ENCODE data around the gene BCAR3.
"Not testable (repeated sequence)": the region's sequence is repeated elsewhere in the genome, so short reads cannot be mapped to it uniquely, and the experiment has no call there.

Gene BCAR3

GRCh38 chr1:93705892-93706500 lies 24.4 kb upstream of the BCAR3 start:
- no peak for DNase-seq

GRCh38 chr1:93704052-93704451 lies 22.4 kb upstream of the BCAR3 start:
- DNase-seq: peak; percentile 5

DNA sequence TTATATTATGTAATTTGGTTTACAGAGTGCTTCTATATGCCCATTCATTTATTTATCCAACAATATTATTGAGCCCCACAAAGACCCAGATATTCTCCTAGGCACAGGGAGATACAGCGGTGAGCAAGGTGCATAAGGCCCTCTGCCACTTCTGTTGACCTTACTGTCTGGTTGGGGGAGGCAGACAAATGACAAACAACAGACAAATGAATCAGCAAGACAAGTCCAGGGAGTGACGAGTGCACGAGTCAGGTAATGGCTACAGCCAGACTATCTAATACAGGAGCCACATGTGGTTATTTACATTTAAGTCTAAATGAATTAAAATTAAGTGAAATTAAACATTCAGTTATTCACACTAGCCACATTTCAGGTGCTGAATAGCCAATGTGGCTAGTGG lies 22.0 kb upstream of the BCAR3 start:
- no peak for DNase-seq

DNA sequence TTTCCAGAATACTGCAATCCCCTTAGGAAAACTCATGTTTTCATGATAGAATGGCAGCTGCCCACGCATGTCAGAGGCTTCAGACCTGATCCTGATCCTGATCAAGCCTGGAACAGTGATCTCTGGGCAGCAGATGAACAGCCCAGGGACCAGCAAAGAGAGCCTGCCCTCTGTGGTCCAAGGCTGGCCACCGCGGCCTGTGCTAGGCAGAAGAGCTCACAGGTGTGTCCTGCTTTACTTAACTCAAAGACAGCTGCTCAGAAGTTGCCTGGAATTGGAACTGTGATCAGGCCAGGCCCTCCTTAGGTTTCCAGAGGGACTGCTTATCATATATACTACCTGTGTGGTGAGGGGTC lies 21.2 kb upstream of the BCAR3 start:
- DNase-seq: no peak

DNA sequence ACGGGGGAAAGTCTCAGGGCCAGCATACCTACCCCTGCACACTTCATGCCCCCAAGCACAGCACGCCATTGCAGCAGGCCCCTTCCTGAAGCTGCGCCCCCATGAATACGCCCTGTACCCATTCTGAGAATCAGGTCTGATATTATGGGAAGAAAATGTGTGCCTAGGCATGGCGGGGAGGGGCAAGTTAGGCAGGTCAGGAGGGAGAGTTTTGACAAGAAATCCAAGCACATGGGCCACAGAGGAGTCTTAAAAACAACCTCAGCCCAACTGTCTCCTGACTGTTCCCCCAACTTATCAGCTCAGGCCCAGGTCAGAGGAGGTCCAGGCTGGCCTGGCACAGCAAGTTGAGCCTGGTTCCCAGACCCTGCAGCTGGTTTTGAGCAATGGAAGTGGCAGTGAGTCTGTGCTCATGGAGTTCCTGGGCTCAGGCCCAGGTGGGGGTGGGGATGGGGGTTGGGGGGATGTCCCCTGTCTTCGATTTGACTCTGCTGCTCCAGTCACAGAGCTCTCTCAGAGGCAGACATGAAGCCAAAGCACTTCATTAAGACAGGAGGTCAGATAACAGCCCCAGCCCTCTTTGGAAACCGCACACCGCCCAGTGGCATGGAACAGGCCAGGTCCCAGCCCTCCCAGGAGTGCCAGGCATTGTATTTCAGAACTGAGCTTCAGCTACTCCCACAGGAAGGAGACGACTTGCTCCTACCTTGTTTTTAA lies 20.6 kb upstream of the BCAR3 start:
- no peak for DNase-seq

- no peak for DNase-seq
Measured at GRCh38 chr1:93701629-93702028, 20.0 kb upstream of the BCAR3 start.

- DNase-seq: no peak
Measured at GRCh38 chr1:93700532-93701469, 19.2 kb upstream of the BCAR3 start.

DNA sequence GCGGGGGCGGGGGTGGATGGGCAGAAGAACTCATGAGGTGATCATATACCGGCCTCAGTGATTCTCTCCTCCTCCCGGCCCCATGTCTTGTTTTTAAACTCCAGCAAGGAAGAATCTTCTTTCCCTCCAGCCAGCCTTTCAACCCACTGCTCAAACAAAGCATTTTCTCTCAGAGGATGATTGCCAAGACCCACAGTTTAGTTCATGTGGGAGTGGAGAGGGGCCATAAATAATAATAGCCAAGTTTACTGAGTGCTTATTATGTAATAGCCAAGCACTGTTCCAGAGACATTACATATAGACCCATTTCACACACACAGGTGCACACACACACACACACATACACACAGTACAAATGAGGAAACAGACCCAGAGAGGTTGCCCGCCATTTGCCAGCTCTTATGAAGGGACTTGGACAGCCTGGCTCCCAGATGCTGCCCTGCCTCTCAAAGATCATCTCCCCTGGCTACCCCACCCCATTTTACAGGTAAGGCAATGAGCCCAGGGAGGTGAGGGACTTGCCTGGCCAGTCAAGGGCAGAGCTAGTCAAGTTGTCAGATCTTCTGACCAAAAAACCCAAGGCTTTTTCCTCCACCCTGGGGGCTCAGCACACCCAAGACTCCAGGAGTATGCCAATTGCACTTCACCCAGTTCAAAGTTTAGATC lies 18.0 kb upstream of the BCAR3 start:
- DNase-seq: no peak

DNA sequence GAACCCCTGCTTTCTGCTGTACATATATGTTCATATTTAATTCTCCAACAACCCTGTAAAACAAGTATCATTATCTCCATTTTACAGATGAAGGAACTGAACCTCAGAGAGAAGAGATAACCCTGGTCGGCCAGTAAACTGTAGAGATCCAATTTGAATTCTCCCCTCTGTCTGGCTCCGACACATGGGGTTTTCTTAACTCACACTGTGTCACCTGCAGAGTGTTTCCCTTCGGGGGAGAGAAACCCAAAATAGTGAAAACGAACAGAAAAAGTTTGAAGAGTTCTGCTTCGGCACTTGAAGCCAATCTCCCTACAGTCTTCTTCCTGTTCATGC lies 17.4 kb upstream of the BCAR3 start:
- no peak for DNase-seq

DNA sequence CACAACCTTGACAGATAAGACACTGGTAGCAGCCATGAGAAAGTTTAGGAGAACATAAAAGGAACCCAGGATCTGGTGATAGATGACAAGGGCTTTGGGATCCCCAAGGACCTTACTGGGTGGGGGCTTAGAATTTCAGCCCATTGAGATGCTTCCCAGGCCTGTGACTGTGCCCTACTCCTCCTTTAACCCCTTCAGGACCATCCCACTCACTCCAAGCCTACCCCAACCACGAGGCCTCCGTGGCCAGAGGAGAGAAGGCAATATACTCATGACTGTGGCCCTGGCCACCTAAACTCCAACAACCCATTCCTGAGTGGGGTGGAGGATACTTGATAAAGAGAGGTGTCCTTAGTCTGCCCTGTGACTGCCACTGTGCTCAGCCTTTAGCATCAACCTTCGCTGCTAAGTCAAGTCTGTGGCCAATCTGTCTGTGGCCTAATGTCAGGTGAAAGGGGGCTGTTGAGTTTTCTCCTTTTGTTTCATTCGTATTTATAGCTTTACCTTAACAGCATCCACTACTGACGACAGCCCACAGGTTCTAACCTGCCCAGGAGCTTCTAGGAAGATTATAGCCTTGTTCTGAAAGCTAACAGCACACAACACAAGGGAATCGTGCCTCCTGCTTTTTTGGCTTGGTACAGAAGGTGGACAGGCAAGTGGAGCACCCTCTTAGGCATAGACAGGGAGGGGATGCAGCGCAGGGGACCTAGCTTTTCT lies 16.9 kb upstream of the BCAR3 start:
- no peak for DNase-seq

DNA sequence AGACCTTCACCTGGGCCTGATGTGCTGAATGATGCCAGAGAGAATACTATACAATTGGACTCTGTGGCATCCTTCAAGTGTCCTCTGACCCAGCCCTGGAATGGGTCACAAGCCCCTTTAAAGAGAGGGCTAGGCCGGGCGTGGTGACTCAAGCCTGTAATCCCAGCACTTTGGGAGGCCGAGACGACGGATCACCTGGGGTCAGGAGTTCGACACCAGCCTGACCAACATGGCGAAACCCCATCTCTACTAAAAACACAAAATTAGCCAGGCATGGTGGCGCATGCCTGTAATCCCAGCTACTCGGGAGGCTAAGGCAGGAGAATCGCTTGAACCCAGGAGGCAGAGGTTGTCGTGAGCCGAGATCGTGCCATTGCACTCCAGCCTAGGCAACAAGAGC lies 15.9 kb upstream of the BCAR3 start:
- DNase-seq: not testable (repeated sequence)

- DNase-seq: no peak
Measured at GRCh38 chr1:93695411-93696005, 13.9 kb upstream of the BCAR3 start.

DNA sequence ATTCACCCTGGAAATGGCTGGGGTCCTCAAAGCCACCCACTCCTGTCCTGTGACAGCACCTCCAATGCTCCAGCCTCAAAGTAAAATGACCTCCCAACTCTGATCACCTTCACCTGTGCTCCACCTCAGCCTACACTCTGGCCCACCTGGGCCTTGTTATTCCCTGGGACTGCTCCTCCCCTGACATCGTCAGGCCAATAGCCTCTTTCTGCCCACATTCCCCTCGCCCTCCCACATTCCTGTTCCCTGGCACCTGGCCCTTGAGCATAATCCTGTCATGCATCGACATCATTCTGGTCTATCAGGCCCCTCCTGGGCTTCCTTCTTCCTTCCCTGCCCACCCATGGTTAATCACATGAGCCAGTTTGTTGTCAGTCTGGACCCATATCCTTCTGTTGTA lies 13.2 kb upstream of the BCAR3 start:
- DNase-seq: no peak

DNA sequence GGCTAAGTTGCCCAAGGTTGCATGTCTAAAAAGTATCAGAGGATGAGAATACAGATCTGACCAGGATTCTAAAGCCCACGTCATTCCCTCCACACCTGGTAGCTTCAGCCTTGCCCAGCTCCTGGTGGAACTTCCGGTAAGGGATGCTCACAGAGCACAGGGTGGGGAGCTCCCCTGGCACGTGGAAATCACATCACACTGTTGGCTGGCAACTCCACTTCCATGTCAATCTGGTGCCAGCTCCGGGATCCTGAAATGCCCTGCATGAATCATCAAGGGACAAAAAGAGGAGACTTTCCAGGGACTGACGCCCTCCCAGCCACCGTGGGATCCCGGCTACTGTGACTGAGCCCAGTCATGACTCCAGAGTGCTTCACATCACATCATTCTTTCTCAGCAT lies 12.4 kb upstream of the BCAR3 start:
- DNase-seq: no peak

DNA sequence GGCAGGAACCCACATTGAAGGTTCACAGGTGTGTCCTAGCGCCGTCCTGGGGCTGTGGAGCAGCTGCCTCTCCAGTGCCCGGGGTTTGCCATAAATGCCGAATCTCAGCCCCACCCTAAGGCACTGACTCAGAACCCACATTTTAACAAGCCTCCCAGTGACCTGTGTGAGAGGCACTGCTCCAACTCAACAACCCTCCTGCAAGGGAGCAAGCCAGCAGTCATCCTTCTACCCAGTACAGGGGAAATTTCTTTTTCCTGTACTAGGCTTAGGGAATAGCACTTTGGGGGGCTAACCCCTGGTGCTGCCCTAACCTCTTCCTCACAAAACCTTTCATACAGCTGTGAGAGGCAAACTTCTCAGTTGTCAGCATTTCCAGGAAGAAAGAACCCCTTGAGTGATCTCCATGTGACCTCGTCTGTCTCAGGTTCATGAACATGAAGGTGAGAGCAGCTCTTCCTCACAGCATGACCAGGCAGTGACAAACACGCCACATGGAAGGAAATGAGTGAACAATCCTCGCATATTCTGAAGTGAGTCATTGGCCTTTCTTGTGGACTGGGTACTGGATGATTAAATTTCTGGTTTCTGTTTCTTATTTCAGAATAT lies 11.4 kb upstream of the BCAR3 start:
- DNase-seq: no peak

DNA sequence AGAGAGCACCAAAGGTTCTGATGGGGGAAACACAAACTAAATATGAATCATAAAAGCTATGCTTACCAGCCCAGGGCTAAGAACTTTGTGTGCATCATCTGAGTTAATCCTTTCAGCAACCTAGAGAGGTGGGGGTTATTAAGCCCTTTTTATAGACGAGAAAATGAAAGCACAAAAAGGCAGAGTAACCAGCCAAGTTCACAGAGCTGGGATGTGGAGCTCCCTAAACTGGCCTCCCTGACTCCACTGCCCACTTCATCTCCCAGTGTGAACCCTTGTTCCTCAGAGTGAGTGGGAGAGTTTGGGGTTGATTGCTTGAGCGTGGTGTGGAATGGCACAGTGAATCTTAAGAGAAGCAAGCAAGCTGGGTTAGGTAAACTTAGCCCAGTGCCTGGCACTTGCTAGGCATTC lies 10.8 kb upstream of the BCAR3 start:
- DNase-seq: no peak

DNA sequence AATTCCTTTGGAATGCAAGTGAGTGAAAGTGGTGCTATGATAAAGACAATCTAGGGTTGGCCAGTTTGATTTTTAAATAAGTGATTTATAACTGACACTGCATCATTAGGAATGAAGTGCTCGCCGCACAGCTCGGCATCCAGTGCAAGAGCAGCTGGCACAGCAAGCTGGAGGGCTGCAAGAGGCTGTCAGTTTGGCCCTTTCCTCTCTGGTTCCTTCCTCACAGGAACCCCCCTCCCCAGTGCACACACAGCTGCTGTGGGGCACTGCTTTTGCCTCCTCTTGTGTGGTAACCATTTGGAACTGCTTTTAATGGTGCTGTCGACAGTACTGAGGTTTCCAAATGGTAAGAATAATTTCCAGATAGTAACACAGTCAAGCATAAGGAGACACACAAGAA lies 10.4 kb upstream of the BCAR3 start:
- DNase-seq: no peak

GRCh38 chr1:93690921-93691789 lies 9.5 kb upstream of the BCAR3 start:
- no peak for DNase-seq

- no peak for DNase-seq
Measured at GRCh38 chr1:93690341-93690740, 8.7 kb upstream of the BCAR3 start.

DNA sequence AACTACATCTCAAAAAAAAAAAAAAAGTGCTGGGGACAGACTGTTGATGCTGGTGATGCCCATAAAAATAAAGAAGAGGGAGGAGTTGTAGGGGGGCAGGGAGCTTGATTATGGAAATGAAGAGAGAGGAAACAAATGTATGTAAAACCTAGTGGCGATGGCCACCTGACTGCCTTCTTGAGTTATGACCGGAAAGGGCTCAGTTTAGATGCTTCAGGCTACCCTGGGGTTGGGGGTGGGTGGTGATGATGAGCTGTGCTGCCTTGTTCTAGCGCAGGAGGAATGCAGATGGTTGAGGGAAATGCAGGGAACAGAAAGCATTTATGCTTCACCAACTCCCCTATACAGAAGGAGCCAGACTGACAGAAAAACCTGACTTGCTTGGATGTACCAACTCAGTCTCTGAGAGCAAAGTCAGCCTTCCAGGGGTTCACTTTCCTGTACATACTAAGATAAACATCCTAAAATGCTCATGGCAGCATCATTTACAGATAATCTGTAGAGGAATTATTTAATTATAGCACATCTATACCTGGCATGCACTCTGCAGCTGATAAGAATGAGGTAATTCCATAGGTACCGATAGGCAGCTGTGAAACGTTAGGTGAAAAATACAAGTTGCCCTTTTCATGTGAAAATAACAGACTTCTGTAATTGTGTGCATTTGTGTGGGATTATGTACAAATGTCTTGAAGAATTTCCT lies 8.0 kb upstream of the BCAR3 start:
- no peak for DNase-seq
